HFF-Myc (cell line): ENCODE measurements around the gene SUPT4H1.
A peak's percentile ranks its signal among the peaks of the same experiment; 100 is the strongest.

Experiments
- DNase-seq: peaks from one replicate; pipeline ENCODE4 v3.0.0-alpha.2; 2011; ENCODE audit warnings: low read depth; ENCODE audit errors: extremely low read depth
- H3K4me3 ChIP-seq: replicated peaks from 2 replicates; pipeline ENCODE4 v1.5.1; 2011; ENCODE audit warnings: low read depth, mild to moderate bottlenecking, control low read depth, low read length
- CTCF ChIP-seq: IDR thresholded peaks from 2 replicates; pipeline ENCODE4 v1.5.1; 2012; ENCODE audit warnings: mild to moderate bottlenecking, low read depth, low read length, control low read depth; ENCODE audit errors: missing control alignments

Gene SUPT4H1

GRCh38 chr17:58307468-58308172 lies 44.4 kb downstream of the SUPT4H1 start:
- TF ChIP-seq CTCF: no peak
- DNase-seq: no peak
- no peak overlapping the region for H3K4me3 ChIP-seq

- TF ChIP-seq CTCF: no peak
- DNase-seq: no peak
- H3K4me3 ChIP-seq: no peak overlapping the region
These were observed 45.7 kb downstream of the SUPT4H1 start for GRCh38 chr17:58306131-58306951.

- TF ChIP-seq CTCF: no peak
- DNase-seq: no peak
These were observed 46.4 kb downstream of the SUPT4H1 start for GRCh38 chr17:58305626-58306025.

GRCh38 chr17:58304750-58305486 lies 47.1 kb downstream of the SUPT4H1 start:
- TF ChIP-seq CTCF: no peak
- H3K4me3 ChIP-seq: no peak overlapping the region
- no peak for DNase-seq

More at GRCh38 chr17:58305626-58306025, 46.4 kb downstream of the SUPT4H1 start:
- no peak overlapping the region for H3K4me3 ChIP-seq

GRCh38 chr17:58303971-58304749 lies 47.8 kb downstream of the SUPT4H1 start:
- TF ChIP-seq CTCF: peak; percentile 94
- no peak overlapping the region for H3K4me3 ChIP-seq
- DNase-seq: no peak
